Small intestine (tissue), 7 donors: ENCODE measurements around the gene SLC43A3. TPM values are rescaled to one million over a fixed set of nuclear protein-coding genes. Genes with fewer than 3 reads are reported as not detected.

Source experiments
- DNase-seq, 2 donors: peaks; one replicate each; pipeline versions ENCODE4 v3.0.0 to v3.0.0-alpha.2; 2013
- FAIRE-seq: peaks from 2 replicates; lab custom pipeline; 2012; peaks lifted over from hg19 to GRCh38; lab: Jason Lieb, UNC
- H3K27ac ChIP-seq, 3 donors: one replicate each; pipeline ENCODE4 v1.5.1; 2013; ENCODE audit warnings: low read length in 2 of 3, mild to moderate bottlenecking in 2 of 3, control low read depth in 1 of 3, inconsistent platforms in 1 of 3, low read depth in 1 of 3, moderate library complexity in 1 of 3
- H3K27me3 ChIP-seq, 3 donors: one replicate each; pipeline ENCODE4 v1.6.1; 2013; ENCODE audit warnings: low read length in 3 of 3, inconsistent platforms in 1 of 3; ENCODE audit not compliant: control insufficient read depth in 3 of 3, insufficient read depth in 3 of 3
- H3K36me3 ChIP-seq, 3 donors: one replicate each; pipeline ENCODE4 v1.6.1; 2013; ENCODE audit warnings: low read length in 3 of 3, inconsistent platforms in 1 of 3, low read depth in 1 of 3, mild to moderate bottlenecking in 1 of 3, moderate library complexity in 1 of 3; ENCODE audit not compliant: control insufficient read depth in 3 of 3, insufficient read depth in 2 of 3
- H3K4me1 ChIP-seq, 3 donors: one replicate each; pipeline ENCODE4 v1.6.1; 2013; ENCODE audit warnings: low read length in 2 of 3, inconsistent platforms in 1 of 3, low read depth in 1 of 3, mild to moderate bottlenecking in 1 of 3, moderate library complexity in 1 of 3; ENCODE audit not compliant: control insufficient read depth in 3 of 3, insufficient read depth in 2 of 3
- H3K4me3 ChIP-seq, 3 donors: one replicate each; pipeline ENCODE4 v1.5.1; 2013; ENCODE audit warnings: low read length in 3 of 3, control low read depth in 1 of 3, inconsistent platforms in 1 of 3, low read depth in 1 of 3, mild to moderate bottlenecking in 1 of 3, moderate library complexity in 1 of 3
- H3K9me3 ChIP-seq, 2 donors: one replicate each; pipeline ENCODE4 v1.6.1; 2013; ENCODE audit warnings: low read depth in 1 of 2, low read length in 1 of 2; ENCODE audit not compliant: control insufficient read depth in 2 of 2, insufficient read depth in 1 of 2
- whole genome bisulfite sequencing, 3 donors: extraction: QIAGEN DNeasy Blood & Tissue Kit; methylation state at CpG; one replicate each; pipeline ENCODE4 v1.1.7; 2013; 5-methylcytosine and 5-hydroxymethylcytosine counted together
- polyA plus RNA-seq, 4 donors: library from polyadenylated mRNA; stranded (reverse) in 3 of 4; unstranded in 1 of 4; fragments of 200-250 nt in 3 of 4; fragments of 120-200 nt in 1 of 4; gene quantifications; one replicate each; pipeline versions ENCODE4 v1.2.1 to v1.2.3, GENCODE V29; 2013
- donor health status: healthy with polysubstance abuse.
- donor health status: control.
- donor health status: control.
- donor health status: Bipolar disorder and iron deficiency.
- donor health status: healthy.

SLC43A3 gene
- polyA plus RNA-seq, 4 donors: 2.4 to 13.8 (median 8.3) TPM

DNA sequence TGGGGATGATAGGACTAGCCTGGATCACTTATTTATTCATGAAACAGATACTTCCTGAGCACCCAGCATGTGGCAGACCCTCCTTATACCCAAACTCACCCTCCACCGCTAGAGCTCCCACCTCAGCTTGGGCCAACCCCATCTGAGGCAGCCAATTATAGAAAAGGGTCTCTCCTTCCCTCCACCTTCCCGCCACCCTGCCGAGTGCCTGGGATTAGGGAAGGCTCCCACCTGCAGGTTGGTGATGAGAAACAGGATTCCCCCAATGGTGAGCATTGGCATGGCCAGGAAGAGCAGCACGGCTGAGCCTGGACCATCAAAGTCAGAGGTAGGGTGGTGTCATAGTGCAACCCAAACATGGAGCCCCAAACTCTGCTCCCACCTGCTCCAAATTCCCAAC is 5.9 kb downstream of the SLC43A3 start:
- peaks cover 0 to 35% (median 0%) of the 10 kb centered on the region in 3 donors for H3K36me3 ChIP-seq
- DNase-seq (no peak), FAIRE-seq (no peak)
- no peaks in the 10 kb centered on the region for H3K9me3 ChIP-seq
- peaks cover 0 to 9% (median 8%) of the 10 kb centered on the region in 3 donors for H3K4me1 ChIP-seq
- 94 to 97% (median 94%) methylated on average over 4 of the region's 4 CpGs for WGBS, 3 donors
- H3K27ac ChIP-seq: no peak overlapping the region
- H3K4me3 ChIP-seq: no peak overlapping the region
- no peaks in the 10 kb centered on the region for H3K27me3 ChIP-seq

GRCh38 chr11:57419146-57419545 is 7.8 kb downstream of the SLC43A3 start:
- Histone ChIP-seq H3K27me3 (no peaks in the 10 kb centered on the region), H3K4me3 (no peak overlapping the region), H3K4me1 (peaks cover 0 to 5% (median 0%) of the 10 kb centered on the region in 3 donors), H3K36me3 (peaks cover 0 to 37% (median 0%) of the 10 kb centered on the region in 3 donors), H3K27ac (no peak overlapping the region), H3K9me3 (no peaks in the 10 kb centered on the region)
- no peak for DNase-seq
- 79 to 93% (median 86%) methylated on average over 3 of the region's 3 CpGs for WGBS, 3 donors
- no peak for FAIRE-seq

GRCh38 chr11:57418131-57418530 is 8.8 kb downstream of the SLC43A3 start:
- H3K9me3 ChIP-seq: no peaks in the 10 kb centered on the region
- DNase-seq (no peak), FAIRE-seq (no peak)
- H3K4me3 ChIP-seq: no peak overlapping the region
- H3K36me3 ChIP-seq: peaks cover 0 to 38% (median 0%) of the 10 kb centered on the region in 3 donors
- no peaks in the 10 kb centered on the region for H3K4me1 ChIP-seq
- H3K27me3 ChIP-seq: no peaks in the 10 kb centered on the region
- H3K27ac ChIP-seq: no peak overlapping the region

- H3K36me3 ChIP-seq: peaks cover 0 to 38% (median 0%) of the 10 kb centered on the region in 3 donors
- DNase-seq (no peak), FAIRE-seq (no peak)
- H3K4me3 ChIP-seq: no peak overlapping the region
- H3K9me3 ChIP-seq: no peaks in the 10 kb centered on the region
- H3K4me1 ChIP-seq: no peaks in the 10 kb centered on the region
- H3K27me3 ChIP-seq: no peaks in the 10 kb centered on the region
- no peak overlapping the region for H3K27ac ChIP-seq
- 77 to 87% (median 77%) methylated on average over 4 of the region's 4 CpGs for WGBS, 3 donors
Observed at GRCh38 chr11:57417056-57417455, 9.9 kb downstream of the SLC43A3 start.

- Histone ChIP-seq H3K27me3 (no peaks in the 10 kb centered on the region), H3K4me3 (no peak overlapping the region), H3K9me3 (no peaks in the 10 kb centered on the region), H3K4me1 (no peaks in the 10 kb centered on the region), H3K36me3 (peaks cover 0 to 38% (median 0%) of the 10 kb centered on the region in 3 donors), H3K27ac (no peak overlapping the region)
- 88 to 91% (median 90%) methylated on average over 3 of the region's 3 CpGs for WGBS, 3 donors
- no peak for FAIRE-seq
- no peak for DNase-seq
Observed at GRCh38 chr11:57416436-57416835, 10.5 kb downstream of the SLC43A3 start.

GRCh38 chr11:57414612-57415212 is 12.2 kb downstream of the SLC43A3 start:
- FAIRE-seq (no peak), DNase-seq (no peak)
- WGBS, 3 donors: 89 to 95% (median 90%) methylated on average over 11 of the region's 11 CpGs
- H3K27me3 ChIP-seq: no peaks in the 10 kb centered on the region
- H3K4me1 ChIP-seq: no peaks in the 10 kb centered on the region
- H3K27ac ChIP-seq: no peak overlapping the region
- H3K9me3 ChIP-seq: no peaks in the 10 kb centered on the region
- peaks cover 0 to 35% (median 6%) of the 10 kb centered on the region in 3 donors for H3K36me3 ChIP-seq
- H3K4me3 ChIP-seq: no peak overlapping the region

- WGBS, 3 donors: 84 to 86% (median 85%) methylated on average over 4 of the region's 4 CpGs
- no peak overlapping the region for H3K27ac ChIP-seq
- DNase-seq (no peak), FAIRE-seq (no peak)
- peaks cover 0 to 45% (median 6%) of the 10 kb centered on the region in 3 donors for H3K36me3 ChIP-seq
- no peaks in the 10 kb centered on the region for H3K27me3 ChIP-seq
- no peak overlapping the region for H3K4me3 ChIP-seq
- H3K4me1 ChIP-seq: no peaks in the 10 kb centered on the region
- H3K9me3 ChIP-seq: no peaks in the 10 kb centered on the region
Observed at GRCh38 chr11:57413681-57414080, 13.2 kb downstream of the SLC43A3 start.

DNA sequence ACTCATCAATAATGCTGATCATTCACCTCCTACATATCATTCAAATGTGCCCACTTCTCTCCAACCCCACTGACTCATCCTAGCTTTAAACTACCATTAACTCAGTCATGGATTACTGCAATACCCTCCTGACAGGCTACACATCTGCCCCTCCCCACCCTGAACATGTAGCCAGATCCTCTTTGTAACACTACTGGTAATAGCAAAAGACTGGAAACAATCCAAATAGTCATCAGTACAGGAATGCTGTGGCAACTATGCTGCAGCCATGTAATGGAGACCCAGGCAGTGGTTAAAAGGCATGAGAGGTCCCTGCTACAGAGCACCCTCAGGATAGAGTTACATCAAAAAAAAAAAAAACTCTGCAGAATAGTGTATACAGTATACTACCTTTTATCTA is 16.6 kb downstream of the SLC43A3 start:
- Histone ChIP-seq H3K27me3 (no peaks in the 10 kb centered on the region), H3K9me3 (no peaks in the 10 kb centered on the region), H3K27ac (no peak overlapping the region), H3K36me3 (peaks cover 0 to 33% (median 6%) of the 10 kb centered on the region in 3 donors), H3K4me1 (no peaks in the 10 kb centered on the region), H3K4me3 (no peak overlapping the region)
- FAIRE-seq (no peak), DNase-seq (no peak)
